Panc1 (cell line): ENCODE results near the gene NBEAL1. TPM values are rescaled to one million over a fixed set of nuclear protein-coding genes. Genes with fewer than 3 reads are reported as not detected.
A peak's percentile ranks its signal among the peaks of the same experiment; 100 is the strongest.

ENCODE experiments used
- ATAC-seq: fragments of 200-7000 bp; cut with Tn5 transposase; 2 replicates; pipeline ENCODE4 v1.9.1; 2020; ENCODE audit warnings: mild to moderate bottlenecking, moderate library complexity
- BruUV-seq: library from RNA; stranded (reverse); fragments of 400-500 nt; replicated peaks from 2 replicates; lab custom pipeline; 2021; lab: Mats Ljungman, UMichigan
- CTCF ChIA-PET: fragments of 300-600 bp; sonication (Branson Sonifier 250); formaldehyde crosslinking; loops from one replicate; lab custom pipeline; 2022; ENCODE audit warnings: antibody characterized with exemption; lab: Charles Lee
- POLR2A ChIA-PET: fragments of 300-600 bp; sonication (Branson Sonifier 250); formaldehyde crosslinking; loops from one replicate; lab custom pipeline; 2022; ENCODE audit warnings: antibody characterized with exemption; lab: Charles Lee
- DNase-seq: peaks from one replicate; pipeline ENCODE4 v3.0.0-alpha.2; 2010; ENCODE audit warnings: low read depth, low spot score
- H3K27ac ChIP-seq: 2 replicates; pipeline ENCODE4 v1.5.1; 2011; ENCODE audit warnings: mild to moderate bottlenecking, low read length, inconsistent platforms
- H3K27me3 ChIP-seq: fragments of 200-500 bp; sonication (Bioruptor generic); 2 replicates; pipeline ENCODE4 v1.6.0; 2014; ENCODE audit warnings: low read length, inconsistent platforms; ENCODE audit not compliant: control insufficient read depth, insufficient read depth
- H3K36me3 ChIP-seq: fragments of 200-500 bp; sonication (Bioruptor generic); 2 replicates; pipeline ENCODE4 v1.5.1; 2014; ENCODE audit warnings: inconsistent platforms, mild to moderate bottlenecking, low read length, moderate library complexity; ENCODE audit not compliant: control insufficient read depth, insufficient read depth
- H3K4me1 ChIP-seq: 2 replicates; pipeline ENCODE4 v1.5.1; 2011; ENCODE audit warnings: inconsistent platforms, mild to moderate bottlenecking, low read length, moderate library complexity; ENCODE audit not compliant: control insufficient read depth, insufficient read depth
- H3K4me3 ChIP-seq, 2 experiments: 2 replicates each; pipeline ENCODE4 v1.5.1; 2011 to 2012; ENCODE audit warnings: low read depth in 2 of 2, low read length in 2 of 2, mild to moderate bottlenecking in 2 of 2, inconsistent platforms in 1 of 2, moderate library complexity in 1 of 2
- H3K9me3 ChIP-seq: fragments of 200-500 bp; sonication (Bioruptor generic); 2 replicates; pipeline ENCODE4 v1.5.1; 2014; ENCODE audit warnings: low read depth, mild to moderate bottlenecking, inconsistent platforms, low read length, moderate library complexity; ENCODE audit not compliant: control insufficient read depth, insufficient read depth
- POLR2AphosphoS5 ChIP-seq: IDR thresholded peaks from 2 replicates; pipeline ENCODE4 v1.6.1; 2012; ENCODE audit warnings: mild to moderate bottlenecking, low read depth, low read length, moderate library complexity
- SIN3A ChIP-seq: IDR thresholded peaks from 2 replicates; pipeline ENCODE4 v1.6.1; 2012; ENCODE audit warnings: low read depth, mild to moderate bottlenecking, low read length, moderate library complexity, borderline replicate concordance; ENCODE audit not compliant: insufficient read depth
- TCF7L2 ChIP-seq: IDR thresholded peaks from 2 replicates; pipeline ENCODE4 v1.6.1; 2011; ENCODE audit warnings: mild to moderate bottlenecking, low read depth, low read length, inconsistent platforms
- in situ Hi-C: cut with HindIII; loops from 2 replicates; pipeline ENCODE4 v1.10.0; 2016; ENCODE audit warnings: low sequenced_read_pairs, low pct_unique_long_range_greater_than_20kb
- intact Hi-C: fragments of 100-400 bp; cut with micrococcal nuclease; formaldehyde crosslinking; loops from one replicate; pipeline ENCODE4 v1.10.0; 2022; ENCODE audit not compliant: unreplicated experiment
- total RNA-seq: library from RNA; stranded (reverse); gene quantifications from one replicate; pipeline ENCODE4 v1.2.1, GENCODE V29; 2021; ENCODE audit not compliant: unreplicated experiment
- TF ChIP-seq, protein P1 (sequence below): fragments of 450-650 bp; IDR thresholded peaks from 2 replicates; pipeline ENCODE4 v1.5.1; 2017; ENCODE audit warnings: mild to moderate bottlenecking
- TF ChIP-seq, protein P2 (sequence below), 2 experiments: IDR thresholded peaks; 2 replicates each; pipeline ENCODE4 v1.6.1; 2011 to 2012; ENCODE audit warnings: low read depth in 2 of 2, control low read depth in 1 of 2, low read length in 1 of 2, mild to moderate bottlenecking in 1 of 2, moderate library complexity in 1 of 2; ENCODE audit not compliant: insufficient read depth in 1 of 2

Gene NBEAL1
- total RNA-seq, 1 experiment from 2014 or later = 26.1 TPM

DNA sequence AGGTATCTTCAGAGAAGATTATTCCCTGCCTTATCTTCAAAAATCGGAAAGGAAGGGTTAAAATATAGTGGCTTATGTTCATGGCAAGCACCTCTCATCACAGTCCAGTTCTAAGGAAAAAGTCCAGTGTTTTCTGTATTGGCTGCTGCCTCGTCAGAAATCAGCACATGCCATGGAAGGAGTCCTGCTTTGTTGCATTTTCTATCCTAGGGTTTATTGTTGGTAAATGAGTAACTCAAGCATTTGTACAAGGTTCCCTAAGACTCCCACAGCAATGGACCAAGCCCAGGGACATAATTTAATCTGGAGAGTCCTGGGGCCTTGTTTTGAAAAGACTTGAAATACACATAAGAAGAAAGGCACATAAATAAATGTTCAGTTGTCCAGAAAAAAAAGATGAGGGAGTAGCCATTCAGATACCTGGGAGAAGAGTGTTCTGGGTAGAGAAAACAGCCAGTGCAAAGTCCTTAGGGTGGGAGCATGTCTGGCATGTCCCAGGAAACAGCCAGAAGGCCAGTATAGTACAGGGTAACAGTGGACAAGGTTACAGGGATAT is 26.4 kb downstream of the NBEAL1 start:
- no TSS peak for BruUV-seq
- Histone ChIP-seq H3K27ac (no peak overlapping the region), H3K4me3 (no peak overlapping the region), H3K9me3 (no peaks in the 10 kb centered on the region), H3K27me3 (no peaks in the 10 kb centered on the region), H3K4me1 (no peaks in the 10 kb centered on the region), H3K36me3 (no peaks in the 10 kb centered on the region)
- ATAC-seq (no peak), DNase-seq (no peak)
- POLR2A ChIA-PET = no interaction called here
- no peak for TF ChIP-seq POLR2AphosphoS5
- no peak for TF ChIP-seq TCF7L2
- TF ChIP-seq, protein P1, sequence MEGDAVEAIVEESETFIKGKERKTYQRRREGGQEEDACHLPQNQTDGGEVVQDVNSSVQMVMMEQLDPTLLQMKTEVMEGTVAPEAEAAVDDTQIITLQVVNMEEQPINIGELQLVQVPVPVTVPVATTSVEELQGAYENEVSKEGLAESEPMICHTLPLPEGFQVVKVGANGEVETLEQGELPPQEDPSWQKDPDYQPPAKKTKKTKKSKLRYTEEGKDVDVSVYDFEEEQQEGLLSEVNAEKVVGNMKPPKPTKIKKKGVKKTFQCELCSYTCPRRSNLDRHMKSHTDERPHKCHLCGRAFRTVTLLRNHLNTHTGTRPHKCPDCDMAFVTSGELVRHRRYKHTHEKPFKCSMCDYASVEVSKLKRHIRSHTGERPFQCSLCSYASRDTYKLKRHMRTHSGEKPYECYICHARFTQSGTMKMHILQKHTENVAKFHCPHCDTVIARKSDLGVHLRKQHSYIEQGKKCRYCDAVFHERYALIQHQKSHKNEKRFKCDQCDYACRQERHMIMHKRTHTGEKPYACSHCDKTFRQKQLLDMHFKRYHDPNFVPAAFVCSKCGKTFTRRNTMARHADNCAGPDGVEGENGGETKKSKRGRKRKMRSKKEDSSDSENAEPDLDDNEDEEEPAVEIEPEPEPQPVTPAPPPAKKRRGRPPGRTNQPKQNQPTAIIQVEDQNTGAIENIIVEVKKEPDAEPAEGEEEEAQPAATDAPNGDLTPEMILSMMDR = no peak
- TF ChIP-seq, protein P2, sequence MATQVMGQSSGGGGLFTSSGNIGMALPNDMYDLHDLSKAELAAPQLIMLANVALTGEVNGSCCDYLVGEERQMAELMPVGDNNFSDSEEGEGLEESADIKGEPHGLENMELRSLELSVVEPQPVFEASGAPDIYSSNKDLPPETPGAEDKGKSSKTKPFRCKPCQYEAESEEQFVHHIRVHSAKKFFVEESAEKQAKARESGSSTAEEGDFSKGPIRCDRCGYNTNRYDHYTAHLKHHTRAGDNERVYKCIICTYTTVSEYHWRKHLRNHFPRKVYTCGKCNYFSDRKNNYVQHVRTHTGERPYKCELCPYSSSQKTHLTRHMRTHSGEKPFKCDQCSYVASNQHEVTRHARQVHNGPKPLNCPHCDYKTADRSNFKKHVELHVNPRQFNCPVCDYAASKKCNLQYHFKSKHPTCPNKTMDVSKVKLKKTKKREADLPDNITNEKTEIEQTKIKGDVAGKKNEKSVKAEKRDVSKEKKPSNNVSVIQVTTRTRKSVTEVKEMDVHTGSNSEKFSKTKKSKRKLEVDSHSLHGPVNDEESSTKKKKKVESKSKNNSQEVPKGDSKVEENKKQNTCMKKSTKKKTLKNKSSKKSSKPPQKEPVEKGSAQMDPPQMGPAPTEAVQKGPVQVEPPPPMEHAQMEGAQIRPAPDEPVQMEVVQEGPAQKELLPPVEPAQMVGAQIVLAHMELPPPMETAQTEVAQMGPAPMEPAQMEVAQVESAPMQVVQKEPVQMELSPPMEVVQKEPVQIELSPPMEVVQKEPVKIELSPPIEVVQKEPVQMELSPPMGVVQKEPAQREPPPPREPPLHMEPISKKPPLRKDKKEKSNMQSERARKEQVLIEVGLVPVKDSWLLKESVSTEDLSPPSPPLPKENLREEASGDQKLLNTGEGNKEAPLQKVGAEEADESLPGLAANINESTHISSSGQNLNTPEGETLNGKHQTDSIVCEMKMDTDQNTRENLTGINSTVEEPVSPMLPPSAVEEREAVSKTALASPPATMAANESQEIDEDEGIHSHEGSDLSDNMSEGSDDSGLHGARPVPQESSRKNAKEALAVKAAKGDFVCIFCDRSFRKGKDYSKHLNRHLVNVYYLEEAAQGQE (IDR thresholded peaks at IDR 0.05; ENCODE audit: insufficient read depth in 1 of 2, low read depth in 2 of 2, low read length in 1 of 2) = no peak
- intact Hi-C loops = no loop called here
- in situ Hi-C loops = no loop called here
- CTCF ChIA-PET = no interaction called here

DNA sequence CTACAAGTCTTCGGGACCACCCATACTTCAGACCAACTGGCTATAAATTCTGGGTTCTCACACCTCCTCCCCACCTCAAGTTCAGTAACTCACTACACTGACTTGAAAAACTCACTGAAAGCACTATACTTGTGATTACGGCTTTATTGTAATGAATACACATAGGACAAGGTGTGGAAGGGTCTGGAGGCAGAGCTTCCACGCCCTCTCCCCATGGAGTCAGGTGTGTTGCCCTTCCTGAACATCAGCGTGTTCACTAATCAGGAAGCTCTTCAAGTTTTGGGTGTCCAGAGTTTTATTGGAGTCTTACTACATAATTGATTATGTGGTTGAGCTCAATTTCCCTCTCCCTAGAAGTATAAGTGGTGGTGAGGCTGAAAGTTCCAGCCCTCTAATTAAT is 27.5 kb downstream of the NBEAL1 start:
- no peak for DNase-seq
- TSS peak; percentile 30 for BruUV-seq
- TF ChIP-seq, protein P2 (IDR thresholded peaks at IDR 0.05; ENCODE audit: insufficient read depth in 1 of 2, low read depth in 2 of 2, low read length in 1 of 2) = no peak
- TF ChIP-seq, protein P1 = no peak
- TF ChIP-seq SIN3A (no peak), TCF7L2 (no peak), POLR2AphosphoS5 (no peak)
- intact Hi-C loops (no loop called here), in situ Hi-C loops (no loop called here)
- H3K36me3 ChIP-seq = no peaks in the 10 kb centered on the region
- POLR2A ChIA-PET = no interaction called here
- H3K27ac ChIP-seq = no peak overlapping the region
- H3K9me3 ChIP-seq = no peaks in the 10 kb centered on the region
- no peaks in the 10 kb centered on the region for H3K4me1 ChIP-seq
- no peak for ATAC-seq
- no peaks in the 10 kb centered on the region for H3K27me3 ChIP-seq
- no peak overlapping the region for H3K4me3 ChIP-seq
- CTCF ChIA-PET = no interaction called here
